Keratinocyte (primary cell): ENCODE measurements around the gene GRIK4. TPM values are rescaled to one million over a fixed set of nuclear protein-coding genes. Genes with fewer than 3 reads are reported as not detected.

Experiments
- DNase-seq: peaks from one replicate; pipeline ENCODE4 v3.0.0-alpha.2; 2011; ENCODE audit warnings: low read depth, missing footprints, low spot score
- FAIRE-seq: peaks from 2 replicates; lab custom pipeline; 2011; peaks lifted over from hg19 to GRCh38; lab: Jason Lieb, UNC
- H2AFZ ChIP-seq: 2 replicates; pipeline ENCODE4 v1.6.0; 2012; ENCODE audit warnings: low read length, control low read depth, inconsistent platforms; ENCODE audit not compliant: control insufficient read depth
- H3K27ac ChIP-seq: 2 replicates; pipeline ENCODE4 v1.5.1; 2011; ENCODE audit warnings: low read length; ENCODE audit not compliant: control insufficient read depth, insufficient read depth
- H3K27me3 ChIP-seq: 3 replicates; pipeline ENCODE4 v1.6.0; 2011; ENCODE audit warnings: low read length; ENCODE audit not compliant: control insufficient read depth, insufficient read depth; ENCODE audit errors: extremely low read depth
- H3K36me3 ChIP-seq, 2 experiments: 2 replicates in 1 of 2; 3 replicates in 1 of 2; pipeline ENCODE4 v1.5.1; 2011; ENCODE audit warnings: low read length in 2 of 2, mild to moderate bottlenecking in 1 of 2; ENCODE audit not compliant: control insufficient read depth in 2 of 2, insufficient read depth in 2 of 2; ENCODE audit errors: extremely low read depth in 1 of 2
- H3K4me1 ChIP-seq: 3 replicates; pipeline ENCODE4 v1.5.1; 2011; ENCODE audit warnings: low read length; ENCODE audit not compliant: control insufficient read depth, insufficient read depth; ENCODE audit errors: extremely low read depth
- H3K4me2 ChIP-seq: 3 replicates; pipeline ENCODE4 v1.6.0; 2011; ENCODE audit warnings: low read depth, low read length; ENCODE audit not compliant: control insufficient read depth, insufficient read depth; ENCODE audit errors: extremely low read depth
- H3K4me3 ChIP-seq, 3 experiments: fragments of 200-600 bp in 1 of 3; sonication (generic) in 1 of 3; 2 replicates in 2 of 3; 3 replicates in 1 of 3; pipeline ENCODE4 v1.5.1; 2011 to 2016; ENCODE audit warnings: low read length in 3 of 3, mild to moderate bottlenecking in 3 of 3, control low read depth in 2 of 3, inconsistent platforms in 1 of 3, low read depth in 1 of 3, mixed read lengths in 1 of 3, mixed run types in 1 of 3, moderate library complexity in 1 of 3; ENCODE audit not compliant: control insufficient read depth in 2 of 3, insufficient read depth in 2 of 3; ENCODE audit errors: extremely low read depth in 1 of 3
- H3K79me2 ChIP-seq: 2 replicates; pipeline ENCODE4 v1.6.0; 2012; ENCODE audit warnings: low read length; ENCODE audit not compliant: control insufficient read depth, insufficient read depth
- H3K9ac ChIP-seq: 3 replicates; pipeline ENCODE4 v1.6.0; 2011; ENCODE audit warnings: low read length; ENCODE audit not compliant: control insufficient read depth, insufficient read depth; ENCODE audit errors: extremely low read depth
- H3K9me1 ChIP-seq: 3 replicates; pipeline ENCODE4 v1.6.0; 2011; ENCODE audit warnings: low read length; ENCODE audit not compliant: control insufficient read depth, insufficient read depth; ENCODE audit errors: extremely low read depth
- H3K9me3 ChIP-seq: 2 replicates; pipeline ENCODE4 v1.5.1; 2012; ENCODE audit warnings: low read depth, low read length; ENCODE audit not compliant: control insufficient read depth
- H4K20me1 ChIP-seq: 3 replicates; pipeline ENCODE4 v1.6.0; 2011; ENCODE audit warnings: low read length; ENCODE audit not compliant: control insufficient read depth, insufficient read depth; ENCODE audit errors: extremely low read depth
- EZH2 ChIP-seq: IDR thresholded peaks from one replicate; pipeline ENCODE4 v1.6.1; 2012; ENCODE audit warnings: inconsistent platforms, mild to moderate bottlenecking, low read length, moderate library complexity
- dilution Hi-C: fragments of 300-500 bp; cut with MboI; formaldehyde crosslinking; loops from one replicate; pipeline ENCODE4 v1.7.0; 2020; ENCODE audit warnings: low sequenced_read_pairs; ENCODE audit not compliant: extremely low pct_ligation_motif_present
- polyA plus RNA-seq, 5 experiments: library from polyadenylated mRNA; depleted of rRNA in 3 of 5; stranded (reverse) in 3 of 5; stranded (forward) in 1 of 5; unstranded in 1 of 5; fragments of >200 nt; gene quantifications; 1 replicate in 1 of 5; 2 replicates in 3 of 5; 3 replicates in 1 of 5; pipeline versions ENCODE4 v1.2.1 to v1.2.3, GENCODE V29; 2011 to 2012; ENCODE audit warnings: missing spikeins in 2 of 5, low read depth in 1 of 5, low replicate concordance in 1 of 5
- TF ChIP-seq, protein P1 (sequence below), 3 experiments: IDR thresholded peaks in 1 of 3; conservative IDR thresholded peaks in 1 of 3; optimal IDR thresholded peaks in 1 of 3; 2 replicates in 2 of 3; 3 replicates in 1 of 3; pipeline versions ENCODE3 to v1.5.1; 2011; ENCODE audit warnings: low read length in 3 of 3, mild to moderate bottlenecking in 3 of 3, moderate library complexity in 2 of 3, control low read depth in 1 of 3, inconsistent platforms in 1 of 3; ENCODE audit not compliant: insufficient read depth in 2 of 3; ENCODE audit errors: extremely low read depth in 1 of 3

The GRIK4 gene
- polyA plus RNA-seq, 1 donor (not counting 4 experiments of a cell fraction or from before 2014, with no cell fraction given), result not detected

DNA sequence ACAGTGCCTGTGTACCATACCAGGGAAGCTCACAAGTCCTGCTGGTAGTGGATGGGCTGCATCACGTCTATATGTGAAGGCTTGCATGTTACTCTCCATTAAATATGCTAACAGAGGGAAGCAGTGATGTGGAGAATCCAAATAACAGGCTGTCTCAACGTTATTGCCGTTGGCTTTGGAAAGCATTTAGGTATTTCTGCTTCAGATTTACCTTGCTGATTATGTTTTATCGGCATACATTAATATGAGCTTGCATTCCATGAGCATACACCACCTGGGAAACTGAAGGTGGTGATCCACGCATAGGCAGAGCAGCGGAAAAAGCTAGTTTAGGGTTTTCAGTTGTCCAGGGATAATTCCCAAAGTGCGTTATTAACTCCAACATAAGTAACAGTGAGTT lies 175.0 kb downstream of the GRIK4 start:
- H3K4me2 ChIP-seq, result no peak overlapping the region
- H3K79me2 ChIP-seq, result no peaks in the 10 kb centered on the region
- no peak overlapping the region for H3K4me3 ChIP-seq
- dilution Hi-C loops, result no loop called here
- no peak for TF ChIP-seq EZH2
- TF ChIP-seq, protein P1, sequence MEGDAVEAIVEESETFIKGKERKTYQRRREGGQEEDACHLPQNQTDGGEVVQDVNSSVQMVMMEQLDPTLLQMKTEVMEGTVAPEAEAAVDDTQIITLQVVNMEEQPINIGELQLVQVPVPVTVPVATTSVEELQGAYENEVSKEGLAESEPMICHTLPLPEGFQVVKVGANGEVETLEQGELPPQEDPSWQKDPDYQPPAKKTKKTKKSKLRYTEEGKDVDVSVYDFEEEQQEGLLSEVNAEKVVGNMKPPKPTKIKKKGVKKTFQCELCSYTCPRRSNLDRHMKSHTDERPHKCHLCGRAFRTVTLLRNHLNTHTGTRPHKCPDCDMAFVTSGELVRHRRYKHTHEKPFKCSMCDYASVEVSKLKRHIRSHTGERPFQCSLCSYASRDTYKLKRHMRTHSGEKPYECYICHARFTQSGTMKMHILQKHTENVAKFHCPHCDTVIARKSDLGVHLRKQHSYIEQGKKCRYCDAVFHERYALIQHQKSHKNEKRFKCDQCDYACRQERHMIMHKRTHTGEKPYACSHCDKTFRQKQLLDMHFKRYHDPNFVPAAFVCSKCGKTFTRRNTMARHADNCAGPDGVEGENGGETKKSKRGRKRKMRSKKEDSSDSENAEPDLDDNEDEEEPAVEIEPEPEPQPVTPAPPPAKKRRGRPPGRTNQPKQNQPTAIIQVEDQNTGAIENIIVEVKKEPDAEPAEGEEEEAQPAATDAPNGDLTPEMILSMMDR (optimal IDR thresholded peaks at IDR 0.05 in 1 of 3, IDR thresholded peaks at IDR 0.05 in 1 of 3, conservative IDR thresholded peaks at IDR 0.05 in 1 of 3; ENCODE audit: extremely low read depth in 1 of 3, insufficient read depth in 2 of 3, low read length in 3 of 3), result no peak
- no peaks in the 10 kb centered on the region for H3K9me1 ChIP-seq
- DNase-seq (no peak), FAIRE-seq (no peak)
- H2AFZ ChIP-seq, result no peak overlapping the region
- H3K27me3 ChIP-seq, result no peaks in the 10 kb centered on the region
- H3K4me1 ChIP-seq, result no peaks in the 10 kb centered on the region
- no peaks in the 10 kb centered on the region for H4K20me1 ChIP-seq
- H3K27ac ChIP-seq, result no peak overlapping the region
- H3K9ac ChIP-seq, result no peak overlapping the region
- H3K9me3 ChIP-seq, result no peaks in the 10 kb centered on the region
- no peaks in the 10 kb centered on the region for H3K36me3 ChIP-seq

DNA sequence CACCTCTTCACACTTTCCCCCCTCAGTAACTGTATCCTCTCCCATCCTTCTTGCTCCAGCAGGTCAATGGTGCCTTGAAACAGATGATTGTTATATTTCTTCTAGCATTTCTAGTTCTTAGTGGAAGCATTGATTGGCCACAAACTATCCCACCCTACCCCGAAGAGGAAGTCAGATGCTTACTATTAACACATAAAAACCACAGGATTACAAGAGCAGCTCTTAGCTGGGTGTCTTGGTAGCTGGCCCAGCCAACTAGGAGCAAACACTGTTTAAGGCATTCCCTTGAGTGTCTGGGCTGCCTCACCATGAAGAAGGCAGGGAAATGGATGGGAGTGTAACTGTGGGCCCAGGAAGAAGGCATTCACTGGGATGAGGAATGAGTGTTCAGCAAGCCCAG lies 176.6 kb downstream of the GRIK4 start:
- no peaks in the 10 kb centered on the region for H3K9me3 ChIP-seq
- DNase-seq (no peak), FAIRE-seq (no peak)
- no peaks in the 10 kb centered on the region for H3K79me2 ChIP-seq
- H3K27ac ChIP-seq, result no peak overlapping the region
- no peak overlapping the region for H3K9ac ChIP-seq
- dilution Hi-C loops, result no loop called here
- no peaks in the 10 kb centered on the region for H3K36me3 ChIP-seq
- H3K4me3 ChIP-seq, result no peak overlapping the region
- TF ChIP-seq, protein P1 (optimal IDR thresholded peaks at IDR 0.05 in 1 of 3, IDR thresholded peaks at IDR 0.05 in 1 of 3, conservative IDR thresholded peaks at IDR 0.05 in 1 of 3; ENCODE audit: extremely low read depth in 1 of 3, insufficient read depth in 2 of 3, low read length in 3 of 3), result no peak
- no peak for TF ChIP-seq EZH2
- no peaks in the 10 kb centered on the region for H4K20me1 ChIP-seq
- no peak overlapping the region for H2AFZ ChIP-seq
- no peaks in the 10 kb centered on the region for H3K27me3 ChIP-seq
- no peaks in the 10 kb centered on the region for H3K9me1 ChIP-seq
- no peak overlapping the region for H3K4me2 ChIP-seq
- H3K4me1 ChIP-seq, result no peaks in the 10 kb centered on the region
